CD4-positive, alpha-beta T cell treated with Interferon alpha-2 for 1 hour (primary cell): Measurements from ENCODE around the gene AIP.

ENCODE experiments used
- DNase-seq, 2 donors: peaks; one replicate each; pipeline ENCODE4 v3.0.0-alpha.2; 2020 to 2022

The AIP gene

DNA sequence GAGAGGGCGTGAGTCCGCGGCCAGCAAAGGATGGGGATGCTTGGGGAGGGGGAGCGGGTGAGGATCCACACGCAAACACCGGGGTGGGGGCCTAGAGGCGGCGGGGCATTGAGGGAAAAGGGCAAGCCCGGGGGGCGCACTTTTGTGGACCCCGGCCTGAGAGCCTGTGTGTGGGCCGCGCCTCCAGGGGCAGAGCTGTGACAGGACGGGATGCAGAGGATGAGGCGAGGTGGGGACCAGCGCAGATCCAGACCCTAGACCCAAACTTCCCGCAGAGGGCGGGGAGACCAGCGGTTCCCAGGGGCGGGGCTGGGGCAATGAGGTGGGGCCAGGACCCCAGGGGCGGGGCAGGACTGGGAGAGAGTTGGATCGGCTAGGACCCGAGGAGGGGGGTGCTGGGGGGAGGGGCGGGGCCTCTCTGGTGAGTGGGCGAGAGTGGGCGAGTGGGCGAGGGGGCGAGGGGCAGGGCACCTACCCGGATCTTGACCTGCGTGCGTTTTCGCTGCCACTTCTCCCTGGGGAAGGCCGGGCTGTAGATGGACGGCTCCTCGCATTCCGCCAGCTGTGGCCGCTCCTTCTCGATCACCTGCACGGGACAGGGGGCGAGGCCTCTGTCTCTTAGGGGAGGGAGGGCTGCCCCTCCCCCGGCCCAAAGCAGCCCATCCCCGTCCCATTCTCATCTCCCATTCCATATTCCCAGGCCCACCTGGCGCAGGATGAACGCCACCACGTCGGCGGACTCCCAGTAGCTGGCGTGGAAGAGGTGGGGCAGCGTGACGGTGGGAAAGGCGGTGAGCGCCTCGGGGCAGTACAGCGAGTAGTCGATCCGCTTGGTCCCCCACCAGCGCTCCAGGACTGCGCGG, 11.8 kb downstream of the AIP start:
- DNase-seq: no peak

- DNase-seq: no peak
Observed at GRCh38 chr11:67495234-67496005, 12.6 kb downstream of the AIP start.

GRCh38 chr11:67496113-67496512, 13.3 kb downstream of the AIP start:
- DNase-seq: no peak

GRCh38 chr11:67497656-67498291, 14.9 kb downstream of the AIP start:
- no peak for DNase-seq

DNA sequence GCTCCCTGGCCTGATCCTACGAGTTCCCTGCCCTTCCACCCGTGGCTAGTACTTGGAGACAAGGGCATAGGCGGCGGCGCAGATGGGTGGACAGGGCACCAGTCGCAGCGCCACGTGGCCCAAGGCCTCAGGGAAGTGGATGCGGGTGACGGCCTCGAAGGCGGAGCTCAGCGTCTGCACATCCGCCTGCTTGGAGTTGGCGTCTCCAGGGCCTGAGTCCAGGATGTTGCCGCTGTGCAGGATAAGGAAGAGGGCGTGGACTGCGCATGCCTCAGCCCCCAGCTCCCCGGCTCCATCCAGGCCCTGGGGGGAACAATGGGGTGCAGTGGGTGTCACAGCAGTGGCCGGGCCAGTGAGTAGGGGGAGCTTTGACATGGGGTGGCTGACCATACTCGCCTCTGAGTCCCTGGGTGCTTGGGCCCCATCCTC, 15.7 kb downstream of the AIP start:
- DNase-seq: no peak

DNA sequence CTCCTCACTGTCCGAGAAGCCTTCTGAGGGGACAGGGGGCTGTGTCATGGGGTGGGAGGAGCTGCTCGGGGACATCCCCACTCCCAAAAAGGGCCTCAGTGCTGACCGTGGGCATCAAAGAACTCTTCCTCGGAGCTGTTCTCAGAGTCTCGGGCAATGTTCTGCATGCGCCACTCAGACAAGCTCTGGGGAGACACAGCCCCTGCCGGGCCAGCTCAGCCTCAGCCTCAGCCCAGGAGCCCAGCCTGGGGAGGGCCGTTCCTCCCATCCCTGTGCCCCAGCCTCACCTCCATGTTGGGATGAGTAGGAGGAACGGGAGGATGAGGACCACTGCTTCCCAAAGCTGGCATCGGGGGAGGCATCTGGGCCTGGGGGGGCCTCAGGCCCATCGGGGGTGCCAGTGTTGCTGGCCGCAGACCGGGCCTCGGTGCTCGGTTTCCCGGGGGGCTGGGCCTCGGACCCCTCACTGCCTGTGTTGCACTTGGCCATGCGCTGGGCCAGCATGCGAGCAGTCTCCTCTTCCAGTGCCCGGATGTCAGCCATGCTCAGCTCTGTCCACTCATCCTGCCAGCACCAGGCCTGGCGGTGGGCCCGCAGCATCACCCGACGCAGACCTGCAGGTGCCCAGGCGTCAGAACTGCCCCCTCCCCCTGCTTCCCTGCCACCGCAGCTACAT, 17.1 kb downstream of the AIP start:
- no peak for DNase-seq

GRCh38 chr11:67500484-67500821, 17.6 kb downstream of the AIP start:
- DNase-seq: no peak

GRCh38 chr11:67500831-67501715, 18.2 kb downstream of the AIP start:
- DNase-seq: no peak

DNA sequence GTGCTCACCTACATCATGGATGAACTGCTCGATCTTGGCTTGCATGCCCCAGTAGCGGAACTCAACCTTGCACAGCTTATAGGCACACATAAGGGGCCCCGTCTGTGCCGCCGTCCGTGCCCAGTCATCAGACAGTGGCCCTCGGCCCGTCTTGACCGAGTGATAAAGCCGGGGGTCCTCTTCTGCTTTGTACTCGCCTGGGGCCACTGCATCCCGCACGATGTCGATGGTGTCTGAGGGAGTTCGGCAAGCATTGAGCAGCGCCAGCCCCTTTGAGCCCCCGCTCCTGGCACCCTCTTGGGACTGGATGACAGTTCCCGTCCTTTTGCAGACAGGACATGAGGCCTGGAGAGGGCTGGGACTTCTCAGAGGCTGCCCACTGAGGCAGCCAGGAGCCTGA, 19.0 kb downstream of the AIP start:
- no peak for DNase-seq

DNA sequence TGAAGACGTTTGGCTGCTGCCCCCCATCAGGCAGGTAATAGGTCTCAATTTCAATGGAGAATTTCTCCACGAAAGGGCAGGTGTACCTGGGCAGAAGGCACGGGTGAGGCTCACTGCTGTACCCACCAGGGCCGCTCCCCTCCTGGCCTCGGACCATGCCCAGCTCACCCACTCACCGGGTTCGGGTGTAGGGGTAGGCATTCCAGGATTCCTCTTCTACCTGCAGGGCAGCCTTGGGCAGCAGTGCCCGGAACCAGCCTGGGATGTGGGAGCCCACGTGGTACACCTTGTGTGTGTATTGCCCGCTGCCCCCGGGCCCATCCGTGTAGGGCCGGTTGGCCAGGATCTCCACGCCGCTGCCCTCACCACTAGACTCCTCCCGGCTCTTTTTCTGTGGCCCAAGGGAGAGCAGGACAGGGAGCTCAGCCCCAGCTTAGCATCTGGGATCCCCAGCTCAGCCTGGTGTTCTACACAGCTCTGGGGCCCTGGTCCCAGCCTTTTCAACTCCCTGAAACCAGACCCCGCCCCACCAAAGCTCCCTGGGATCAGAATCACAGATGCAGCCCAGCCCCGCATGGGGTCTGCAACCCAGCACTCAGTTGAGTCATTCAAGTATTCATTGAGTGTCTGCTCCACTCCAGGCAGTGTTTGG, 19.6 kb downstream of the AIP start:
- DNase-seq: no peak

- DNase-seq: no peak
Observed at GRCh38 chr11:67503119-67504004, 20.5 kb downstream of the AIP start.

DNA sequence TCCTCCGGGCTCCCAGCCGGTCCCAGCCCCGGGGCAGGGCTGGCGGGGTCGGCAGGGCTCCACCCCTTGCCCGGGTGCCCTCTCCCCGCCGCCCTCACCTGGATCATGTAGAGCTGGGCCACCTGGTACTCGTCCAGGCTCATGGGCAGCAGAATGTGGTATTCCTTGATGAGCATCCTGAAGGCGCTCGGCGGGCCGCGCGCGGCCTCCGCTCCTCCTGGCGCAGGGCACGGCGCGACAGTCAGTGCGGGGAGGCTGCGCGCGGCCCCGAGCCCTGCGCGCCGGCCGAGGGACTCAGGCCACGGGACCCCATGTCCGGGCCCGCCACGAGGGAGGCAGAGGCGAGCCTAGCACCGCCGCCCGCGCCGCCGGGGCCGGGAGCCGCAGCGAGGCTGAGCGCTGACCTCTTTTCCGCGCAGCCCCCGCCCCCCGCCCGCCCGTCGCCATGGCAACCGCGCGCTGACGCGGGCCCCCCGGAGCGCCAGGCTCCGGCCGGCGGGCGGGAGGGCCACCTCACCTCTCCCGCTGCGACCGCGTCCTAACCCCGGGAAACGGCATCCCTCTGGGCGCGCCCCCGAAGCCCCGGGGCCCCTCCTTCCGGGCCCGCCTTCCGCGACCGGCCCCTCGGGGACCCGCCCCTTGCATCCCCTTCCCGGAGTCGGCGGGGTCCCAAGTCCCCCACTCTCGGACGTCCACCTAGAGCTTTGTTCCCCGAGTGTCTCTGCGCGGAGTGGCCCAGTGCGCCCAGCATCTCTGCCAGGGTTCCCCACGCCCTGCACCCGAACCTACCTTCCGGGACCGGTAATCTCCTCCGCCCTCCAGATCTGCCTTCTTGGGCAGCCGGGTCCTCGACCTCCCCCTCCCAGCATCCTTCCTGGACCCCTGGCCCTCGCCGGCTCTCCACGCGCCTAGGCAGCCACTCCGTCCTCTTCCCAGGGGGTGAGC, 21.5 kb downstream of the AIP start:
- peak in 1 of 2 donors; percentile 66 for DNase-seq

DNA sequence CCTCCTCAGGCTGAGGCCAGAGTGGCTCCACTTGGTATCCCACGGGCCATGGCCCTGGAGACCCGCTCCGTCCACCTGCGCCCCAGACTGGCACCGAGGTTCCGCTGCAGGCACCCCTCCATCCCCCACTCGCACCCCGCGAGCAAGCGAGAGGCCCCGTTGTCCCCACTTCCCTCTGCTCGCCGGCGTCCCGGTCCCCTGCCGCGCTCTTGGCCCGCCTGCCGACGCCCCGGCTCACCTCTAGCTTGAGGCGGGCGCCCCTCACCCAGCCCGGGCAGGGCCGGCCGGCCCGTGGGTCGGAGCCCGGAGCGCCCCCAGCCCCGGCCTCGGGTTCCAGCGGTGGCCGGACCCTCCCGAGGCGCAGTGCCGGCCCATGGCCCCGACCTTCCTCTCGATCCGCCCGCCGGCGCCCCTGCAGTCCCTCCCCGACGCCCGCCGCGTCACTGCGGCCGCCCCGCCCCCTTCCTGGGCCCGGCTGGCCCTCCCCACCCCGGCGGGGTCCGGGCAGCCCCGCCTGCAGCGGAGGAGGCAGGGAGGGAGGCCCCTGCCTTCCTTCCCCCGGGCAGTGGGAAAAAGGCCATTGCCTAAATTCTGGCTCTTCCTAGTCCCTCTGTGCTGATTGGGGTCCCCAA, 22.2 kb downstream of the AIP start, which contains the start of gene PITPNM1:
PITPNM1 (minus strand) TSS at position 414 of the 632 bp plus-strand sequence. CDS start 1,183 bp downstream, outside the sequence.
- peak; percentile 66 to 79 for DNase-seq

DNA sequence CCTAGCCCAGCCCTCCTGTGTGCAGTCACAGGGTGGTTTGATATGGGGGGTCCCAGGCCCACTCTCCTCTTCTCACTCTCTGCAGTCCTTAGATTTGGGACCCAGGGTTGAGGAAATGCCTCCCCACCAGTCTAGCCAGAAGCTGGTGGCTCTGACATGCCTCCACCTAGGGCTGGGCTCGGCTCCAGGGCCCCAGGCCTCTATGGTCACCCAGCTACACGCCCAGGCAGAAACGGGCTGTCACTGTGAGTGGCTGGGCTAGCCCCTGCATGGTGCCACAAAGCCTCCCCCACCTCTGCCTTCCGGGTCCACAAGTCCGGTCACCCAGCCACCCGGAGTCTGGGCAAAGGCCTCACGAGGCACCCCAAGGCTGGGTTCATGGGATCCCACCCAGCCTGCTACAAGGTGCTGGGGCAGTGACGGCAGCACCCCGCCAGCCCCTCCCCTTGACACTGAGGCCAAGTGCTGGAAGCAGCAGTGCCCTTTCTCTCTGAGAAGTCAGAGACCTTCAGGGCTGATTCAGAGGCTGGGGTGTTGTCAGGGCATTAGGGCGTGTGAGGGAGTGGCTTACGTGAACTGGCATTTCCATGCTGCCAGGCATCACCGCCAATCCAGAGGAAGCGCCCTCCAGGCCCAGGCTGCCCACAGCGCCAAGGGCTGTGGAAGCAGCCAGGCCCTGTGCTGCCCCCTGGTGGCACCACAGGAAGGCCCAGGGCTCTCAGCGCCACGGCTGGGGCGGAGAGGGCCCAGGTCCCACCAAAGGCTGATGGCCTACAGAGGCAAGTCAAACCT, 23.0 kb downstream of the AIP start:
- peak; percentile 91 to 92 for DNase-seq

- DNase-seq: no peak
Observed at GRCh38 chr11:67506426-67507051, 23.7 kb downstream of the AIP start.

DNA sequence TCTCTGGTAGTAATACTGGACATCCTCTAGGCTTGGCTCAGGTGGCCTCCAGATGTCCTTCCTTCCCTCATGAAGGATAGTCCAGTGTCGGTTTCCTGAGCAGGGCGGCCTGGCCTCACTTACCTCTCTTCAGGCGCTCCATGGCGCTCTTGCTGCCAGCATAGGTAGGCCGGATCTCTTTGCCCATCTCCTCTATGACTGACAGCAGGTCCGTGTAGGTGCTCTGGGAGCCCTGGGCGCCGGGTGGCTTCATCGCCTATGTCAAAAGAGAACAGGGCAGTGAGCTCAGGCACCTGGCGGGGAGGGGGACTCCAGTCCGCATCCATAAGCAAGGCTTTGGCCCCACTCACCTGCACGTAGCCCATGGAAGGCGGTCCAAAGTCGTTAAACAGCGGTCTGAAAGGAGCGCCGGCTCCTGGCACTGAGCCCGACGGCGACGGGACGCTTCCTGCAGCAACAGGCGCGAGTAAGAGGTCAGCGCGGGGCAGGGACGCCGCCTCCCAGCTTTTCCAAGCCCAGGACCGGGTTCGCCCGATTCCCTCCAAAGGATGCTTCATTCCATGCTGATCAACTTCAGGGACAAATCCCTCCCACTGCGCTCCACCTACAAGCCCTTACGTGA, 24.5 kb downstream of the AIP start:
- peak in 1 of 2 donors; percentile 29 for DNase-seq
